Measurements from ENCODE around the gene P2RY2. TPM values are rescaled to one million over a fixed set of nuclear protein-coding genes. Genes with fewer than 3 reads are reported as not detected.
A peak's percentile ranks its signal among the peaks of the same experiment; 100 is the strongest.

Gene P2RY2
- total RNA-seq, 1 donor from 2014 or later = 6.5 TPM

DNA sequence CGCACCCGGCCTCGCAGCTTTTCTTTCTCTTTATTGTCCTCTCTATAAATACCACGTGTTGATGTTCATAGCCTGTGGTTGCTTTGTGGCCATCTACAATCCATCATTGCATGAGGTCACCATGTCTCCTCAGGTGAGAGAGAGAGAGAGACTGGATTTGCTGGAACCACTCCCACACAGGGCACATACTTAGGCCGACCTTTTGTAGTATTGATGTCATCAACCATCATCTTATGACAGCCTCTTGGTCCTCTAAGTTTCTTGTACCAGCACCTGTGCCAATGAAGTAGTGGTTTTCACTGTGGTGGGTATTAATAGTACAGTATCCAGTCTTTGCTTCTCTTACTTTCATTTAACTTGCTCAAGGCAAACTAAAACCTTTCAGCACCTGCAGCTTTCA is 31.2 kb downstream of the P2RY2 start:
- ATAC-seq (peak; percentile 23 to 59), DNase-seq (no peak)
- Histone ChIP-seq H3K4me3 (no peak overlapping the region), H3K36me3 (no peaks in the 10 kb centered on the region), H3K4me1 (no peaks in the 10 kb centered on the region), H3K9me3 (no peaks in the 10 kb centered on the region), H3K27me3 (ENCODE audit: low read depth) (no peaks in the 10 kb centered on the region), H3K27ac (no peak overlapping the region)
- TF ChIP-seq, protein P1, sequence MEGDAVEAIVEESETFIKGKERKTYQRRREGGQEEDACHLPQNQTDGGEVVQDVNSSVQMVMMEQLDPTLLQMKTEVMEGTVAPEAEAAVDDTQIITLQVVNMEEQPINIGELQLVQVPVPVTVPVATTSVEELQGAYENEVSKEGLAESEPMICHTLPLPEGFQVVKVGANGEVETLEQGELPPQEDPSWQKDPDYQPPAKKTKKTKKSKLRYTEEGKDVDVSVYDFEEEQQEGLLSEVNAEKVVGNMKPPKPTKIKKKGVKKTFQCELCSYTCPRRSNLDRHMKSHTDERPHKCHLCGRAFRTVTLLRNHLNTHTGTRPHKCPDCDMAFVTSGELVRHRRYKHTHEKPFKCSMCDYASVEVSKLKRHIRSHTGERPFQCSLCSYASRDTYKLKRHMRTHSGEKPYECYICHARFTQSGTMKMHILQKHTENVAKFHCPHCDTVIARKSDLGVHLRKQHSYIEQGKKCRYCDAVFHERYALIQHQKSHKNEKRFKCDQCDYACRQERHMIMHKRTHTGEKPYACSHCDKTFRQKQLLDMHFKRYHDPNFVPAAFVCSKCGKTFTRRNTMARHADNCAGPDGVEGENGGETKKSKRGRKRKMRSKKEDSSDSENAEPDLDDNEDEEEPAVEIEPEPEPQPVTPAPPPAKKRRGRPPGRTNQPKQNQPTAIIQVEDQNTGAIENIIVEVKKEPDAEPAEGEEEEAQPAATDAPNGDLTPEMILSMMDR (IDR thresholded peaks at IDR 0.05) = no peak
- intact Hi-C loops (cut with DNase I) = no loop called here

DNA sequence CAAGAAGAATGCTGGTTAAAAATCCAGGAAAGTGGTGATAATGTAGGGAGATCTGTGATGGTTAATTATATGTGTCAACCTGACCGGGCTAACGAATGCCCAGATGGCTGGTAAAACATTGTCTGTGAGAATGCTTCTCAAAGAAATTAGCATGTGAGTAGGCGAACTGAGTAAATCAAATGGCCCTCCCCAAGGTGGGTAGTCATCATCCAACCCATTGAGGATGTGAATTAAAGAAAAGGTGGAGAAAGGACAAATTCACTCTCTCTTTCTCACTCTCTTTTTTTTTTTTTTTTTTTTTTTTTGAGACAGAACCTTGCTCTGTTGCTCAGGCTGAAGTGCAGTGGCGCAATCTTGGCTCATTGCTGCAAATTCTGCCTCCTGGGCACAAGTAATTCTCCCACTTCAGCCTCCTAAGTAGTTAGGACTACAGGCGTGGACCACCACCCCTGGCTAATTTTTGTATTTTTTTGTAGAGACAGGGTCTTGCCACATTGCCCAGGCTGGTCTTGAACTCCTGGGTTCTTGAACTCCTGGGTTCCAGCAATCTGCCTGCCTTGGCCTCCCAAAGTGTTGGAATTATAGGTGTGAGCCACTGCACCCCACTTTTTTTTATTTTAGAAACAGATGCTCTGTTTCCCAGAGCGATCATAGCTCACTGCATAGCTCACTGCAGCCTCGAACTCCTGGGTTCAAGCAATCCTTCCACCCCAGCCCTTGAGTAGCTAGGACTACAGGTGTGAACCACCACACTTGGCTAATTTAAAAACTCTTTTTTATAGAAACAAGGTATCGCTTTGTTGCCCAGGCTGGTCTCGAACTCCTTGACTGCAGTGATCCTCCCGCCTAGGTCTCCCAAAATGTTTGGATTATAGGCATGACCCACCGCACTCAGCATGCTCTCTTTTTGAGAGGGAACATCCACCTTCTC is 32.0 kb downstream of the P2RY2 start:
- TF ChIP-seq, protein P1 (IDR thresholded peaks at IDR 0.05) = no peak
- ATAC-seq (no peak), DNase-seq (no peak)
- intact Hi-C loops (cut with DNase I) = no loop called here
- no peak overlapping the region for H3K4me3 ChIP-seq
- no peaks in the 10 kb centered on the region for H3K9me3 ChIP-seq
- H3K4me1 ChIP-seq = no peaks in the 10 kb centered on the region
- H3K27me3 ChIP-seq (ENCODE audit: low read depth) = no peaks in the 10 kb centered on the region
- no peak overlapping the region for H3K27ac ChIP-seq
- H3K36me3 ChIP-seq = no peaks in the 10 kb centered on the region

DNA sequence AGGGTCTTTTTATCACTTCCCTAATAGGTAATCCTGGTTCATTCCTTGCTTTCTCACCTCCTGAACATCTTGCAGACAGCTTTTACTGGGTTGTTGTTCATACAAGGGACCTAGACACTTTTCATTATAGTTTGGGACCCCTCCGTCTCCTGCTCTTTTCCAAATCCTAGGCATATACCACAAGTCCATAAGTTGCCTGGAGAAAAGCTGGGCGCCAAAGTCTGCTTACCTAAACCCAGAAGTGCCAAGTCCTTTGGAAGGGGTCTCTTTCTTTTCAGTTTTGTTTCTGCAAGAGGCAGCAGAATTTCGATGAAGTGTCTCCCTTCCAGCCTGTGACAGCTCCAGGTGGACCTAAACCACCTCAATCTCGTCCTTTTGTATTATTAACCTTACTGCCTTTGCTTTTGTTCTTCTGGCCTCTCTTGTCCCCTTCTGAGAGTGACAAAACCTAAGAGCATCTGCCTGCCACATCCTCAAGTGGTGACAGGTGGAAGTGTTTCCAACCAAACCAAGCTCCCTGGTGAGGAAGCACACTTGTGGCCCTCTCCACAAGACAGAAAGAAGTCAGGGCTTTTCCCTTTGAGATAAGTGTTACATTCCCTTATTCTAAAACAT is 34.6 kb downstream of the P2RY2 start:
- Histone ChIP-seq H3K9me3 (no peaks in the 10 kb centered on the region), H3K36me3 (no peaks in the 10 kb centered on the region), H3K4me1 (peaks cover 5% of the 10 kb centered on the region), H3K27me3 (ENCODE audit: low read depth) (no peaks in the 10 kb centered on the region), H3K27ac (no peak overlapping the region), H3K4me3 (no peak overlapping the region)
- TF ChIP-seq, protein P1 (IDR thresholded peaks at IDR 0.05) = no peak
- intact Hi-C loops (cut with DNase I) = no loop called here
- DNase-seq (no peak), ATAC-seq (no peak)

DNA sequence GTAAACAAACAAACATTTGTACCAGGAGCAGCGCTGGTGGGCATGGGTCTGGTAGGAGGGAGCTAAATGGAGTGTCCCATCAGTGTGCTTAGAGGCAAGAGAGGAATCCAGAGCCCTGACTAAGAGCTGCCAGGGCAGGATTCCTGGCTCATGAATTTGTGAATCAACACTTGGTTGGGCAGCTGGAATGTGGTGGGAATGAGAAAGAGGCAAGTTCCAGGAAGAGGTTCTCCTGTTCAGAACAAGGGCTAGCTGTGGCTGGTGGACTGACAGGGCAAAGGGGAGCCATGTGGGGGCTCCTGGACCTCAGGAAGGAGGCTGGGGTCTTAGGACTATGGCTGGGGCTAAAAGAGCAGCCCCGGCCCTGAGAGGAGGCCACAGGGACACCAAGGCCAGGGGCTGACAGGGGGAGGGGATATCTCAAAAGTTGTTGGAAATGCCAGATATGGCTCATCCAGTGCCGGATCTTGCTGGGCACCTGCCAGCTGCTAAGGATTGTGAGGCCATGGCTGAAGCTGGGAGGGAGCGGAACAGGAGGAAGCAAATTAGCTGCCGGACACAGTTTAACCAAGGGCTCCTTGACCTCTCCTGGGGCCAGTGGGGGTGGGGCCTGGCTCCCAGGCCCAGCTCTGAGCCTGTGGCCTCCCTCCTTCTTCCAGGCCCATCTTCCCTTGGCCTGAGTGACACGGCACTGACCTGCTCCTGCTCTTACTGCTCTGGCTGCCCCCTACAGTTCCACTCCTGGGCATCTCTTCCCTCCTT is 39.4 kb downstream of the P2RY2 start:
- Histone ChIP-seq H3K27me3 (ENCODE audit: low read depth) (no peaks in the 10 kb centered on the region), H3K4me1 (peaks cover 16% of the 10 kb centered on the region), H3K36me3 (no peaks in the 10 kb centered on the region), H3K9me3 (no peaks in the 10 kb centered on the region), H3K27ac (peak overlapping the region; percentile 74), H3K4me3 (no peak overlapping the region)
- TF ChIP-seq, protein P1 (IDR thresholded peaks at IDR 0.05) = no peak
- ATAC-seq = peak; percentile 84 to 87
- intact Hi-C loops (cut with DNase I) = no loop called here
- DNase-seq = peak; percentile 68

All from lower lobe of right lung (tissue), 2 donors.